Activated T-cell treated with anti-CD3 and anti-CD28 coated beads, Interleukin-2, amount 50 U/mL, for 72 hours (primary cell): ENCODE measurements around the gene ANKRD18A. TPM values are rescaled to one million over a fixed set of nuclear protein-coding genes. Genes with fewer than 3 reads are reported as not detected.
"Not testable (repeated sequence)": the region's sequence is repeated elsewhere in the genome, so short reads cannot be mapped to it uniquely, and the experiment has no call there.

Experiments used
- ATAC-seq, 2 donors: fragments of 150-1000 bp; cut with Tn5 transposase; replicated peaks in 1 of 2; 2 replicates each; pipeline ENCODE4 v1.10.0; 2021; ENCODE audit warnings: moderate library complexity in 2 of 2, mild to moderate bottlenecking in 1 of 2
- DNase-seq, 2 donors: peaks; one replicate each; pipeline ENCODE4 v3.0.0; 2021 to 2022; ENCODE audit warnings: mixed read lengths in 1 of 2
- H3K27ac Mint-ChIP-seq: one replicate; pipeline ENCODE4 v1.8.0; 2022; ENCODE audit warnings: mild to moderate bottlenecking, moderate library complexity, mixed read lengths
- H3K27me3 Mint-ChIP-seq: one replicate; pipeline ENCODE4 v1.8.0; 2022; ENCODE audit warnings: low read depth, mixed read lengths
- H3K36me3 Mint-ChIP-seq, 2 donors: one replicate each; pipeline ENCODE4 v1.8.0; 2022; ENCODE audit warnings: mixed read lengths in 2 of 2, mild to moderate bottlenecking in 1 of 2; ENCODE audit not compliant: insufficient read depth in 2 of 2
- H3K4me1 Mint-ChIP-seq: one replicate; pipeline ENCODE4 v1.8.0; 2022; ENCODE audit warnings: low read depth, mixed read lengths
- H3K4me3 Mint-ChIP-seq, 2 donors: one replicate each; pipeline ENCODE4 v1.8.0; 2022; ENCODE audit warnings: mild to moderate bottlenecking in 2 of 2, mixed read lengths in 2 of 2, moderate library complexity in 2 of 2
- H3K9me3 Mint-ChIP-seq, 2 donors: one replicate each; pipeline ENCODE4 v1.8.0; 2022; ENCODE audit warnings: mixed read lengths in 2 of 2
- total RNA-seq, 2 donors: library from RNA; stranded (reverse); gene quantifications; one replicate each; pipeline ENCODE4 v1.2.3, GENCODE V29; 2022

ANKRD18A gene
- total RNA-seq, 2 donors from 2014 or later, result 6.0 to 8.4 TPM

DNA sequence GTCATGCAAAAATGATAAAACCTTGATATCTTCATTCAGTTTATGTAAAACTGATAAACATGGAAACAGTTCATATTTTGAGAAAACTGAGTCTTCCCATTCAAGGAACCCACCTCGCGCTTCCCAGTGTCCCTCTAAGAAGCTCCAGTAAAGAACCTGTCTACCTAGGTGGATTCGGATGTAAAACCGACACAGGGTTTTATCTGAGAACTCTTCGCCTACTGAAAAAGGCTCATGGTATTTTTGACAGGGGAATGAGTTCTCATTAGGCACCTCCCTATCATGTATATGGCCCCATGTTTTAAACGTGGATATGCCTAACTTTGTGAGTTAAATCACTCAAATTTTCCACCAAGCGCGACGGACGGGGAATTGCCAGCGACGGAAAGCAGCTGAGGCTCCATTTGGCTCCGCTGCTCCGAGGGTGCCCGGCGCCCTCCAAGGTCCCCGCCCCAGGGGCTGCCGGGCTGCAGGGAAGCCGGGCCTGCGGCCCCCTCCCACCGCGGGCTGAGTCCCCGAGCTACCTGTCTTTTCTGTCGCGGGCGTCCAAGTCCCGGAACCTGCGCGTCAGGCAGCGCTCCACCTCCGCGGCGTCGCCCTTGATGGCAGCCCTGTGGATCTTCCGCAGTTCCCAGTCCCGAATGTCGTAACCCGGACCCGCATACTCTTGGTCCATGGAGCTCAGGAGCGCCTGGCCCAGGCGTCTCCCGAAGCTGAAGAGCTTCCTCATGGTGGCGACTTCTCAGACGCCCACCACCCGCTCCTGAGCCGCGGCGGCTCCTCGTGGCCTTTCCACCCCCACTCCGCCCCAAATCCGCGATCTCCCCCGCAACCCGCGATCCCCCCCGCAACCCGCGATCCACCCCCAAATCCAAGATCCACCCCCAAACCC lies 594 bp downstream of the ANKRD18A start:
- ATAC-seq (peak in 1 of 2 donors; percentile 7), DNase-seq (peak; percentile 25 to 41)
- peaks cover 2 to 3% of the 10 kb centered on the region in 2 donors for H3K9me3 Mint-ChIP-seq
- peak overlapping the region; percentile 85 for H3K27ac Mint-ChIP-seq
- H3K36me3 Mint-ChIP-seq, result peaks cover 1 to 9% of the 10 kb centered on the region in 2 donors
- H3K4me3 Mint-ChIP-seq, result peak overlapping the region; percentile 86 to 87
- peaks cover 11% of the 10 kb centered on the region for H3K4me1 Mint-ChIP-seq
- peaks cover 36% of the 10 kb centered on the region for H3K27me3 Mint-ChIP-seq

DNA sequence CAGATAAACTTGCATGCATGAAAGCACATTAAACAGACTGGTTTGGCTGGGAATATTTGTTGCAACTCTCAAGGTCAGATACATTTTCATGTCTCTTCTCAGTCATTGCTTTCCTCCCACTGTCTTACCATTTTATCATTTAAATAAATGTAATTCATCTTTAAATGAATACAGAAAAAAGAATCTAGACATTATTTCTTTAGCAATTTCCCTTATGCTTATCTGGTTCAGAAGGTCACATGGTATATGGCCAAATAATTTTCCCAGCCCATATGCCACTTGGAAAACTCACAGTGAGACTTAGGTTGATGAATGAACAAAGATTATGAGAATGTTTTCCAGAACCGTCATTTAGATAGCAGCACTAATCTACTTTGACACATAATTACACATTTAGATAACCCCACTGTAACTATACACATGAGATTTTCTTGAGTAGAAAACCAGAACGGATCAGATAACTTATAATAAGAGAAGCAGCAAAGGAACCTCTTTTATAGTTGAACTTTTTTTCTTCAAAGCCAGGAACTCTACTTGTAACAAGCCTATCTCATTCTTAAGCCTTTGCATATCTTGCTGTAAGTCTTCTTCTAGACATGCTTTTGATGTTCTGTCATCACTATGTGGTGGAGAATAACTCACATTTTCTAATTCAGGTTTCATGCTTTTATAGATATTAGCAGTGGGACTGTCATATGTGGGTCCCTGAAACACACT lies 22.2 kb downstream of the ANKRD18A start:
- not testable (repeated sequence) for H3K9me3 Mint-ChIP-seq, H3K4me1 Mint-ChIP-seq, H3K27ac Mint-ChIP-seq, ATAC-seq, DNase-seq, H3K36me3 Mint-ChIP-seq, H3K4me3 Mint-ChIP-seq, H3K27me3 Mint-ChIP-seq

DNA sequence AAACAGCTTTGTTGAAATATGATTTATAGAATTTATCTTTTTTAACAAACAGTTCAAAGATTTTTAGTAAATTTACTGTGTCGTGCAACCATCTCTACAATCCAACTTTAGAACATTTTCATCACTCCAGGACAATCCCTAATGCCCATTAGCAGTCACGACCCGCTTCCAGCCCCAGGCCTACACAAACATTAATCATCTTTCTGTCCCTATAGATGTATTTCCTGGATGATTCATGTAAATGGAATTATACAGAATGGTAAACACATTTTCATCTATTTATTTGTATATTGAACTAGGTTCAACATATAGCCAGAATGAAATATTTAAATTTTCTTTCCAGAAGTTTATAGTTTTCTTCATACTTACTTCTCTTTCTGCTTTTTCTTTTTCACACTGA lies 25.3 kb downstream of the ANKRD18A start:
- not testable (repeated sequence) for H3K4me3 Mint-ChIP-seq, ATAC-seq, H3K9me3 Mint-ChIP-seq, DNase-seq, H3K27ac Mint-ChIP-seq, H3K36me3 Mint-ChIP-seq, H3K27me3 Mint-ChIP-seq, H3K4me1 Mint-ChIP-seq

GRCh38 chr9:38591346-38592063 lies 28.9 kb downstream of the ANKRD18A start:
- not testable (repeated sequence) for H3K27ac Mint-ChIP-seq, H3K4me1 Mint-ChIP-seq, H3K9me3 Mint-ChIP-seq, H3K27me3 Mint-ChIP-seq, H3K4me3 Mint-ChIP-seq, H3K36me3 Mint-ChIP-seq, DNase-seq
- ATAC-seq, result peak; percentile 70 to 97

DNA sequence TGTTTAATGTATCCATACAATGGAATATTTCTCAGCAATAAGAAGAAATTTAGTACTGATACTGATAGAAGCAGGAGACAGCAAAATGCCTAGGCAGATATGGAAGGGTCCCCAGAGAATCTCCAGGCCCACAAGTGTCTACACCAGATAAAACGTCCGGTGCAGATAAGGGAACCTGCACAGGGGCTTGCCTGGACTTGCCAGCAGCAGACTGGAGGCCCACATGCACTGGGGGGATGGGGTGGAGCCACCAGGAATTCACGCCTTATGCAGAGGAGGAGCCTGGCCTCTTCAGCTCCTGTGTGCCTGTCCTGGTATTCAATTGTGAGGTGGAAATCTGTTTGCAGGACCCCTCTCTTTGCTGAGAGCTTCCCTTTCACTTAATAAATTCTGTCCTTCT lies 36.6 kb downstream of the ANKRD18A start:
- H3K4me1 Mint-ChIP-seq, H3K4me3 Mint-ChIP-seq, DNase-seq, H3K36me3 Mint-ChIP-seq, H3K27me3 Mint-ChIP-seq, H3K9me3 Mint-ChIP-seq, ATAC-seq, H3K27ac Mint-ChIP-seq: not testable (repeated sequence)

GRCh38 chr9:38580112-38580511 lies 40.3 kb downstream of the ANKRD18A start:
- not testable (repeated sequence) for H3K4me1 Mint-ChIP-seq, H3K9me3 Mint-ChIP-seq, H3K4me3 Mint-ChIP-seq, DNase-seq, ATAC-seq, H3K27ac Mint-ChIP-seq, H3K36me3 Mint-ChIP-seq, H3K27me3 Mint-ChIP-seq

GRCh38 chr9:38576181-38576580 lies 44.2 kb downstream of the ANKRD18A start:
- not testable (repeated sequence) for DNase-seq, H3K4me3 Mint-ChIP-seq, H3K27ac Mint-ChIP-seq, H3K4me1 Mint-ChIP-seq, H3K27me3 Mint-ChIP-seq, H3K36me3 Mint-ChIP-seq, ATAC-seq, H3K9me3 Mint-ChIP-seq

- H3K9me3 Mint-ChIP-seq, H3K27ac Mint-ChIP-seq, DNase-seq, ATAC-seq, H3K4me1 Mint-ChIP-seq, H3K36me3 Mint-ChIP-seq, H3K4me3 Mint-ChIP-seq, H3K27me3 Mint-ChIP-seq: not testable (repeated sequence)
Observed at GRCh38 chr9:38566048-38566447, 54.3 kb downstream of the ANKRD18A start.

GRCh38 chr9:38565178-38565577 lies 55.2 kb downstream of the ANKRD18A start:
- H3K4me3 Mint-ChIP-seq, DNase-seq, H3K9me3 Mint-ChIP-seq, H3K36me3 Mint-ChIP-seq, H3K4me1 Mint-ChIP-seq, ATAC-seq, H3K27me3 Mint-ChIP-seq, H3K27ac Mint-ChIP-seq: not testable (repeated sequence)

GRCh38 chr9:38563911-38564310 lies 56.5 kb downstream of the ANKRD18A start:
- not testable (repeated sequence) for H3K9me3 Mint-ChIP-seq, ATAC-seq, H3K4me1 Mint-ChIP-seq, H3K27me3 Mint-ChIP-seq, DNase-seq, H3K27ac Mint-ChIP-seq, H3K36me3 Mint-ChIP-seq, H3K4me3 Mint-ChIP-seq

DNA sequence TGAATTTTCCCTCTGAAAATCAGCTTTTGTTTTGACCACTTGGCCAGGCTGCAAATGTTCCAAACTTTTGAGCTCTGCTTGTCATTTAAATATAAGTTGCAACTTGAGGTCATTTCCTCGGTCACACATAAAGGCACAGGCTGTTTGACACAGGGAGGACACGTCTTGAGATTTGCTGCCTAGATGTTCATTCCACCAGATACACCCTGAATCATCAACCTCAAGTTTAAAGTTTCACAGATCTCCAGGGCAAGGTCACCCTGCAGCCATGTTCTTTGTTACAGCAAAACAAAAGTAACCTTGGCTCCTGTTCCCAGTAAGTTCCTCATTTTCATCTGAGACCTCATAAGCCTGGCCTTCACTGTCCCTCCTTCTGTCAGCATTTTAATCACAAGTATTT lies 59.3 kb downstream of the ANKRD18A start:
- not testable (repeated sequence) for ATAC-seq, H3K4me1 Mint-ChIP-seq, H3K4me3 Mint-ChIP-seq, DNase-seq, H3K27me3 Mint-ChIP-seq, H3K9me3 Mint-ChIP-seq, H3K36me3 Mint-ChIP-seq, H3K27ac Mint-ChIP-seq

DNA sequence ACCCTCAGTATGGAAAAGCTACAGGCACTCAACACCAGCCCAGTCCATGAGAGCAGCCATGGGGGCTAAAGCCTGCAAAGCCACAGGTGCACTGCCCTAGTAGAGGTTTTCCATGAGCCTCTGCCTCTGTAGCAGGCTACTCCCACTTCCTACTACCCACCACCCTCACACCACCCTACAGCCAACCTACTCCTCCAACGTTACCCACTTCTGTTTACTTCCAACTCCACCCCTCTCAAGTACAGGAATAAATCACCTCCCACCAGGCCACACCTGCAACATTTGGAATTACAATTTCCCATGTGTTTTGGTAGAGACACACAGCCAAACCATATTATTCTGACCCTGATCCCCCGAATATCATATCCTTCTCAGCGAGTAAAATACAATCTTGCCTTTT lies 61.2 kb downstream of the ANKRD18A start:
- not testable (repeated sequence) for H3K9me3 Mint-ChIP-seq, H3K4me1 Mint-ChIP-seq, H3K4me3 Mint-ChIP-seq, DNase-seq, H3K27ac Mint-ChIP-seq, H3K36me3 Mint-ChIP-seq, H3K27me3 Mint-ChIP-seq, ATAC-seq

DNA sequence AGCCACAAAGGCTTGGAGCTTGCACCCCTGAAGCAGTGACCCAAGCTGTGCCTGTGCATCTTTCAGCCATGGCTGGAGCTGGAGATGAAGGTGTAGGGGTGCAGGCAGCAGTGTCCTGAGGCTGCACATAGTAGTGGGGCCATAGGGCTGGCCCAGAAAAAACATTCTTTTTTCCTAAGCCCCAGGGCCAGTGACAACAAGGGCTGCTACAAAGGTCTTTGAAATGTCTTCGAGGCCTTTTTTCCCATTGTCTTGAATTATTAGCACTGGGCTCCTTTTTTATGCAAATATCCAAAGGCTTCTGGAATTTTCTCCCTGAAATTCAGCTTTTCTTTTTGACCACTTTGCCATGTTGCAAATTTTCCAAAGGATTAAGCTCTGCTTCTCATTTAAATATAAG lies 62.6 kb downstream of the ANKRD18A start:
- not testable (repeated sequence) for H3K4me3 Mint-ChIP-seq, DNase-seq, H3K36me3 Mint-ChIP-seq, H3K27ac Mint-ChIP-seq, H3K27me3 Mint-ChIP-seq, H3K4me1 Mint-ChIP-seq, H3K9me3 Mint-ChIP-seq, ATAC-seq
